Raji (cell line): ENCODE data around the gene PITHD1.

Source experiments
- POLR2A ChIP-seq: IDR thresholded peaks from 2 replicates; pipeline ENCODE4 v1.6.1; 2011; ENCODE audit warnings: low read depth, low read length, control low read depth; ENCODE audit not compliant: insufficient read depth

The PITHD1 gene

DNA sequence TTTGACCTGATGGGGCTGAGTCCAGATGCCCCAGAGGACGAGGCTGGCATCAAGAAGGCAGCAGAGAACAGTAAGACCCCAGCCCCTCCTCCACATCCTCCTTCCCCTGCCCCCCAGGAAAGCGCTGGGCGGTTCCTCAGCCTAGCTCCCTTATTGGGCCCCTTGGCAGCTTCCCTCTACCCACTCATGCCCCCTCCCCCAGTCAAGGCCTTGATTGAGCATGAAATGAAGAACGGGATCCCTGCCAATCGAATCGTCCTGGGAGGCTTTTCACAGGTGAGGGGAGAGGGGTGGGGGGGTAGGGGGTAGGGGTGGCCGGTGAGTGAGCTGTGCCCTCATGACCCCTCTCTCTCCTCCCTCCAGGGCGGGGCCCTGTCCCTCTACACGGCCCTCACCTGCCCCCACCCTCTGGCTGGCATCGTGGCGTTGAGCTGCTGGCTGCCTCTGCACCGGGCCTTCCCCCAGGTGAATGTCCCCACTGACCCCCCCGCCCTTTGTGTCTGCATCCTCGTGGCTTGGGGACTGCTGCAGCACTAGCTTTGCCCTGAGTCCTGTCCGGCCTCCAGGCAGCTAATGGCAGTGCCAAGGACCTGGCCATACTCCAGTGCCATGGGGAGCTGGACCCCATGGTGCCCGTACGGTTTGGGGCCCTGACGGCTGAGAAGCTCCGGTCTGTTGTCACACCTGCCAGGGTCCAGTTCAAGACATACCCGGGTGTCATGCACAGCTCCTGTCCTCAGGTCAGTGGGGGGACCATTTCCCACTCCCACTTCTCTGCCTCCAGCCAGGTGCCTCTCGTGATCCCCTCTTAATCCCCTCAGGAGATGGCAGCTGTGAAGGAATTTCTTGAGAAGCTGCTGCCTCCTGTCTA is 15.9 kb downstream of the PITHD1 start:
- no peak for TF ChIP-seq POLR2A

DNA sequence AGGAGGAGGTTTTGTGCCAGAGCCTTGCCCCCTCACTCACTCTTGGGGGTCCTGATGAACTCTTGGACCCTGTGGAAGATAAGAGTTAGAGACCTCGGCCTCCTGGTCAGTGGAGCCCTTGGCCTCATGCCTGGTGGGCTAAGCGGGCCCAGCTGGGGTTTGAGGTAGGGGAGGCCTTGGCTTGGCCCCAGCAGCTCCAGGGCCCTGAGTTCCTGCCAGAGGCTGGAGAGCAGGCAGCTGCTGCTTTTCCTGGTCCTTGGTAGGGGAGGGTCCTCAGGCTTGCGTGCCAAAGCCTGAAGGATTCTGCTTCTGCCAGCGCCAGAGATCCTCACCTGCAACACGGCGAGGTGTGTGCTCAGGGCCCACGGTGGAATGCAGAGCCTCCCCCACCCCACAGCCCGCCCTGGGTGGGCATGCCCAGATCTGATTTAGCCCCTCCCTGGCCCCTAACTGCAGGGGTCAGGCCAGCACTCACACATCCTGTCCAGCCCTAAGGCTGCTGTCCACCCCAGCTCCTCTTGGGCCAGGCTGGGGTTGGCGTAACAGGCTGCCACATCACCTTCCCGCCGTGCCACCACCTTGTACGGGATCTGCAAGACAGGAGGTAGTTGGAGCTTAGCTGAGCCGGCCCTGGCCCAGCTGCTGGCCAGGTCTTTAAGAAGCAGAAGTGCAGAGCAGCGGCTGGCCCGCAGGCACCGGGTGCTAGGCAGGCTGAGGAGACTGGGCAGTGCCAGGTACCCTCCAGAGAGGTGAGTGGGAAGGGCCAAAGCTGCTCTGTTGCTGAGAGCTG is 17.7 kb downstream of the PITHD1 start:
- no peak for TF ChIP-seq POLR2A

DNA sequence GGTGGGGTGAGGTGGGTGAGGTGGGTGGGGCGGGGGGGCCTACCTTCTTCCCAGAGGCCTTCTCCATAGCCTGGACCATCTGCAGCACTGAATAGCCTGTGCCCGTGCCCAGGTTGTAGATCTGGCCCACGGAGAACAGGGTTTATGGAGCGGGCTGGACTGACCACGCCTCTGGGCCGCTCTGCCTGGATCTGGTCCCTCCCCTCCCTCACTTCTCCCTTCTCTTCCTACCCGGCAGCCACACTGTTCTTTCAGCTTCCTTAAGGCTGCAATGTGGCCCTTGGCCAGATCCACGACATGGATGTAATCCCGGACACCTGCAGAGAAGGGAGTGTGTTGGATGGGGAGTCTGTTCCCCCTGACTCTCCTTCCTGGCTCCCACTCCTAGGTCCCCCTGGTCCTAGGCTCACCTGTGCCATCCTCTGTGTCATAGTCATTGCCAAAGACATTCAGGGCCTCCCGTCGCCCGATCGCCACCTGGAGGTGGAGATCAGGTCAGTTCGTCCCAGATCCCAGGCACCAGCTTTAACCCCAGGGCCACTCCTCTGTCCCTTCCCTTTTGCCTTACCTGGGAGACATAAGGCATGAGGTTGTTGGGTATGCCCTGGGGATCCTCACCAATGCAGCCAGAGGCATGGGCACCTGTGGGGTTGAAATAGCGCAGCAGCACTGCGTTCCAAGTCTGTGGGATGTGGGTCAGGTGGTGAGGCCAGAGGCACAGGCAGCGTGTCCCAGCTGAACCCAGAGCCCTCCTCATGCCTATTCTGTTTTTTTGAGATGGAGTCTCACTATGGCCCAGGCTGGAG is 18.5 kb downstream of the PITHD1 start:
- TF ChIP-seq POLR2A, result no peak

DNA sequence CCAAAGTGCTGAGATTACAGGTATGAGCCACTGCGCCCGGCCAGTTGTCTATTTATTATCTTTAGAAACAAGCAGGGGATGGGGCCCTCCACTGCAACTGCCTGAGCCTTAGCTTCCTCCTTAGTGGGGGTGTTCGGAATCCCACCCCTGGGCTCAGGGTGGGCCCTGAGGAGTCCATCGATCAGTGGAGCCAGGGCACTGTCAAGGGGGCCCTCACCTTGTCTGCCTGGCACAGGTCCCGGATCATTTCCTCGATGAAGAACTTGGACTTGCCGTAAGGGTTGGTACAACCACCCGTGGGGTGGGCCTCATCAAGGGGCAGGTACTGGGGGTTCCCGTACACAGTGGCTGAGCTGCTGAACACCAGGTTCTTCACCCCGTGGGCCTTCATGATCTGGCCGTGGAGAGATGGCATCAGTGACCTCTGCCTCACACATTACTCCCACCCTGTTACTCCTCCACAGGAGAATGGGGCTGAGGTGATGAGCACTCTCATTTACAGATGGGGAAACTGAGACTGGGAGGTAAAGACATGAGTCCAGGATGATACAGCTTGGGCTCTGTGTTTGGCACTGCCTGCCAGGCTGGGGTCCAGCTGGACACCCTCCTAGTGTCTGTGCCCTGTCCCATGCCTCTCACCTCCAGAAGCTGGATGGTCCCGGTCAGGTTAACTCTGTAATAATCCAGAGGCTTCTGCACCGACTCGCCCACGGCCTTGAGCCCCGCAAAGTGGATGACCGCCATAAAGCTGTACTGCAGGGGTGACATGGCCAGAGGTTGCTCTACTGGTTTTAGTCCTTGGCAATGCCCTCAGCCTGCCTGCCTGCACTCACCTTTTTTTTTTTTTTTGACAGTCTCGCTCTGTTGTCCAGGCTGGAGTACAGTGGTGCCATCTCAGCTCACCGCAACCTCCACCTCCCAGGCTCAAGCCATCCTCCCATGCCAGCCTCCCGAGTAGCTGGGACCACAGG is 19.5 kb downstream of the PITHD1 start:
- TF ChIP-seq POLR2A, result 0 out of 2 replicates have a peak, but pooled peaks have one; percentile 20

DNA sequence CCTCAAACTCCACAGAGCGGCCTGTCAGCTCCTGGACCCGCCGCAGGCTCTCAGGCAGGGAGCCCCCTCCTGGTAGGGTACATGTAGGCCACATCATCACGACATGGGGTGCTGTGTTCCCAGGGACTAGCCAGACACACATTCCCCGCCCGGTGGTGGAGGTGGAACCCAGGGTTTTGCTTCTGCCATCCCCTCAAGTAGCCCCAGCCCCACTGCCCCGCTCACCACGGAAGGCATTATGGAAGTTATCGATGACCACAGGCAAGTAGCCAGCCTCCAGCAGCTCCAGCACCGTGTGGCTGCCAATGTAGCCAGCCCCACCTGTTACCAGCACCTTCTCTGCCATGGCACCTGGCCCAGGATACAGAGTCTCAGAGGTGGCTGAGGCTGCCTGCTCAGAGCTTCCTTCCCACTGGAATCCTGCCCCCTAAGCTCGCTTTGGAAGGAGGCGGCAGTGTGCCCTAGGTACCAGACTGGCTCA is 20.5 kb downstream of the PITHD1 start:
- TF ChIP-seq POLR2A, result no peak

DNA sequence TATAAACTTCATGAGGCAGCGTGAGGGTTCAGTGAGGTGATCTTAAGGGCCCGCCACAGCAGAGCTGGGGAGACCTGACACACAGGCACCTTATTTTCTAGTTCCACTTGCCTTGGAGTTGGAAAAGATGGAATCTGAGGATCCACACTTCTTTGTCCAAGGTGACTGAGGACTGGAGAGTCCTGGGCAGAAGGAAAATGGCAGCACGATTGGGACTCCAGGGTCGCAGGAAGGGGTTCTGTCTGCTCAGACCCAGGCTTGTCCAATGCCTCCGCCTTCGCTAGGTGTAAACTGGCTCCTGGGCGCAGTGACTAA is 21.0 kb downstream of the PITHD1 start:
- no peak for TF ChIP-seq POLR2A

DNA sequence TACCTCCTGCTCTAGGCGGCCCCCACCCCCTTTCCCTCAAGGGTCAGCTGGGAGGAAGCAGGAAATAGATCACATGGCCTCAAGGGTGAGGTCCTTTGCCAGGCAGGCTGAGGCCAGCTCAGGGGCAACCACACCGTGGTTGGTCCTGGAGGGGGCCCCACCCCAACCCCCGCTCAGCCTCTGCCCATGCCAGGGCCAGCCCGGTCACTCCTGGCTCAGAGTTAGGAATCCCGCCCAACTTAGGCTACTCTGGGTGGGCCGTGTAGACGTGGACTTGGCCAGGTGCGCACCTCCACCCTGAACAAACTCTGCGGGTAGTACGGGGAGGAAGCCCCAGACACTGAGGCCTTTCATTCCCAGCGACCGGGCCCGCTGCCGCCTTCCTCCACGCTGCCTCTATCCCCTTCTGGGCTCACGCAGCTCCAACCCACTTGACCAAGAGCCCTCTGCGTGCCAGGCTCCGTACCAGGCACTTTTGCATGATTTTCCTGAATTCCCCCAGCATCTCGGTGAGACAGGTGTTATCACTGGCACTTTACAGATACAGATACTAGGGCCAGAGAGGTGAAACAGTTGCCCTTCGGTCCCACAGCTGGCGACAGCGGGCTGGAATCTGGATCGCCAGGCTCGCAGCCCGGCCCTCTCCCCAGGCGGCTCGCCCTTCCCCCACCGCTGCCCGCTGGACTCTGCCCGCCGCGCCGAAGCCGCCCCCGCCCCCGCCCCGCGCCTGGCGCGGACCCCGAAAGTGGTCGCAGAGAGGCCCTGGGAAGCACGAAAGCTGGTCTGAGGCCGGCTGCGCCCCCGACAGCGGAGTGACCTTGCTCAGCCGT is 21.6 kb downstream of the PITHD1 start:
- peak; percentile 21; the same call in 1 of the 2 replicates for TF ChIP-seq POLR2A

DNA sequence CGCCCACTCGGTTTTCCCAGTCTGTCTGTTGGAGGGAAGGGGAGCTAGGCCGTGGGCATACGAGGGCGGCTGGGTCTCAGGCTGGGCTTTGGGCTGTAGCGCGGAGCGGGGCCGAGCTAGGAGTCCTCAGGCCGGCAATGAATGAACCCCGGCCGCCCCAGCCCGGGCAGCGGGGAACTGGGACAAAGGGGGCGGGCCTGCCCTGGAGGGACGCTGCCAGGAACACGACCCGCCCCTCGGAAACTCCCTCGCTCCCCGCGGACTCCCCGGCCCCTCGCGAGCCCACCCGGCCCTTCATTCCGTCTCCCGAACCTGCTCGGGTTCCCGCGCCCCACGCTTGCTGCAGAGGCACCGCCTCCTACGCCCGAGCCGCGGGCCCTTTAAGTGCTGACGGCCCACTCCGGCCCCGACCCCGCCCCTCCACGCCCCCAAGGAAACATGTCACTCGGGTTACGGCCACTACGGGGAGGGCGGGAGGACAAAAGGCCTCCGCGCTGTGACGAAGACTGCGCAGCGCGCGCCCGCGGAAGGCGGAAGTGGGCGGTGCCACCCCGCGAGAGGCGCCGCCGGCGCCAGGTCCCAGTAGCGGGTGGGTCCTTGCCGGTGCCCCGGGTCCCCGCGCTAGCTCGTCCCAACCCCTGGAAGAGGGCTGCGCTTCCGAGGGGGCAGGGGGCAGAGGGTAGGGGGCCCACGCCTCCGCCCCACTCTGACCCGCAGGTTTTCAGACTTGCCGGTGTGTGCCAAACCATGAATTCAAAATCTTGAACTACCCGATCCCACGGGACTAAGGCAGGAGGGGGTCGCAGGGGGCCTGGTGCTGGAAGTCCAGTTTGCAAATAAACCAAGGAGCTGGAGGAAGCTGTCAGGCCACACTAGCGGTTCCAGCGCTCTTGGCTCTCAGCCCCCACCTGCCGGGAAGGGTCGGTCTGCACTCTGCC is 22.5 kb downstream of the PITHD1 start, which contains the start of gene GALE:
TSS of gene GALE (minus strand) at position 355 of the 938 bp plus-strand sequence. CDS start 1,747 bp downstream, outside the sequence.
- peak; percentile 91 for TF ChIP-seq POLR2A

DNA sequence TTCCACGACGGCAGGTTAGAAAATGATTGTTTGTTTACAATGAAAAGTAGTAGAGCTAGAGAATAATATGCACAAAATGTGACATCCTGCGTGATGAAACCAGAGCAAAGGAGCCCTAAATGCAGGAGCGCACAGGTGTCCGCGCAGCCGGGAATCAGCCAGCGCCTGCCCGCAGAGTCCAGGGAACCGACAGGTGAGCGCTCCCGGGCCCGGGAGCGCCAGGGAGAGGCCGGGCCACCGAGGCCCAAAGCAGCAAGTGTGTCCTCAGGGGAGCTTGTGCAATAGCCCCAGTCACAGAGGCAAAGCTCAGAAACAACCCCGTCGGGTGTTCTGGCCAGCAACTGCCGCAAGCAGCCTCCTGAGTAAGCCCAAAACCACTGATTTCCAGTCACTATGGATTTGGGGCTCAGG is 23.1 kb downstream of the PITHD1 start:
- no peak for TF ChIP-seq POLR2A

DNA sequence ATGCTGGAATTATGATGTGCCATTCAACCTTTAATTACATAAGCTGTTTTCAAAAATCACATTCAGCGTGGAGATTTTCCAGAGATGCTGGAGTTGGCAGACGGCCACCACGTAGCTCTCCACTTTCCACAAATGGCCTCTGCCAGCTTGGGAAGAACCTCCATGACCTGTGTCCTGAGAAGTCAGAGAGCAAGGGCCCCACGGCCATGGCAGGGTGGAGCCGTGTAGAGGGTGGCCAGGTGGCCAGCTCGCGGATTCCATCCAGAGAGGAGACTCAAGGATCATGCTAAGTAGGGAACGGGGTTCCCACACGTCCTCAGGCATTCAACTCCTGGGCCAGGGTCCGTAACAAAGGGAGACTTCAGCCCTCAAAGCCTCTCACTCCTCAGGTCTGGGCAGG is 23.7 kb downstream of the PITHD1 start:
- TF ChIP-seq POLR2A, result no peak

DNA sequence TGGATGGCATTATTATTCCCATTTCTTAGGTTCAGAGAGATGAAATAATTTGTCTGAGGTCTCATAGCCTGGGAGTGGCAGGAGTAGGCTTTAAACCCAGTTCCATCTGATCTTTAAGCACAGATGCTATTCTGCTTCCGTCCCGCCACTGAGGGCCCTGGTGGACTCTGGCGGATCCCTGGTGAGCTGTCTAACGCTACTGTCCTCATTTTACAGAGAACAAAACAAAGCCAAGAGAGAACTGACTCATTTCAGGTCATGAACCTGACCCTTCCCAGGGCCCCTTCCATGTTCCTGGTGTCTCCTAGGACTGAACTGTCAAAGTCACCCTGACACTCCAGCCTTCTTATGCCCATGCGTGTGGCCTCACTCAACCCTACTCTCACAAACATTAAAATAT is 25.5 kb downstream of the PITHD1 start:
- no peak for TF ChIP-seq POLR2A
